RWPE1 (cell line): ENCODE results near the gene CHST1.

Source experiments
- CTCF ChIA-PET: fragments of 350-600 bp; sonication (Branson Sonifier 250); formaldehyde crosslinking; extraction: SDS; loops from one replicate; lab custom pipeline; 2021; lab: Yijun Ruan, JAX
- POLR2A ChIA-PET: fragments of 400-600 bp; formaldehyde crosslinking; extraction: SDS; loops from one replicate; lab custom pipeline; 2020; ENCODE audit warnings: antibody characterized with exemption; ENCODE audit not compliant: low non-redundant PET; lab: Yijun Ruan, JAX
- DNase-seq: peaks from one replicate; pipeline ENCODE4 v3.0.0; 2012; ENCODE audit warnings: low spot score
- H3K27ac ChIP-seq: fragments of 450-650 bp; 2 replicates; pipeline ENCODE4 v1.5.1; 2017
- CTCF ChIP-seq: fragments of 450-650 bp; conservative IDR thresholded peaks from 2 replicates; pipeline ENCODE4 v1.5.1; 2017; ENCODE audit warnings: low read depth, mild to moderate bottlenecking

The CHST1 gene

GRCh38 chr11:45664376-45665205 lies 831 bp downstream of the CHST1 start:
- POLR2A ChIA-PET: no interaction called here
- DNase-seq: no peak
- CTCF ChIA-PET: interaction anchor here (0.6 to 2.3 kb wide), 3 partner anchors 10 to 127 kb away, joined by 3 to 11 read pairs (median 4); no protein-coding TSS in a partner anchor
- no peak for TF ChIP-seq CTCF
- H3K27ac ChIP-seq: no peak overlapping the region

- CTCF ChIA-PET: interaction anchor here (1.0 to 2.3 kb wide), 2 partner anchors 9 to 108 kb away, joined by 4 to 11 read pairs; no protein-coding TSS in a partner anchor
- DNase-seq: no peak
- no peak for TF ChIP-seq CTCF
- POLR2A ChIA-PET: no interaction called here
- H3K27ac ChIP-seq: no peak overlapping the region
These were observed 1.7 kb downstream of the CHST1 start for GRCh38 chr11:45663486-45664375.

GRCh38 chr11:45662665-45663485 lies 2.5 kb downstream of the CHST1 start:
- POLR2A ChIA-PET: no interaction called here
- peak; percentile 43 for DNase-seq
- TF ChIP-seq CTCF: no peak
- CTCF ChIA-PET: interaction anchor here (0.6 to 2.3 kb wide), 2 partner anchors 9 to 109 kb away, joined by 3 to 11 read pairs; no protein-coding TSS in a partner anchor
- H3K27ac ChIP-seq: no peak overlapping the region

- no peak for TF ChIP-seq CTCF
- DNase-seq: no peak
- POLR2A ChIA-PET: no interaction called here
- H3K27ac ChIP-seq: no peak overlapping the region
- CTCF ChIA-PET: interaction anchor here (1.4 kb wide), 1 partner anchor 109 kb away, joined by 8 read pairs; no protein-coding TSS in a partner anchor
These were observed 3.2 kb downstream of the CHST1 start for GRCh38 chr11:45662096-45662664.

- no peak for TF ChIP-seq CTCF
- CTCF ChIA-PET: interaction anchor here (1.4 kb wide), 1 partner anchor 110 kb away, joined by 8 read pairs; no protein-coding TSS in a partner anchor
- DNase-seq: no peak
- POLR2A ChIA-PET: no interaction called here
- no peak overlapping the region for H3K27ac ChIP-seq
These were observed 3.9 kb downstream of the CHST1 start for GRCh38 chr11:45661439-45662055.
